SU-DHL-6 (cell line): Measurements from ENCODE around the gene MROH8.

Experiments
- H2AFZ ChIP-seq: fragments of 200-600 bp; sonication (generic); 2 replicates; pipeline ENCODE4 v1.6.1; 2014; ENCODE audit warnings: low read depth, mild to moderate bottlenecking, moderate library complexity, mixed read lengths, antibody characterized with exemption, low read length; ENCODE audit not compliant: severe bottlenecking
- H3F3A ChIP-seq: fragments of 200-600 bp; shearing (Covaris generic); 2 replicates; pipeline ENCODE4 v1.6.0; 2016; ENCODE audit warnings: antibody characterized with exemption, mild to moderate bottlenecking; ENCODE audit not compliant: insufficient read depth
- H3K27ac ChIP-seq: fragments of 200-600 bp; sonication (generic); 2 replicates; pipeline ENCODE4 v1.5.1; 2016; ENCODE audit warnings: low read depth, mild to moderate bottlenecking, low read length, moderate library complexity, mixed read lengths
- H3K27me3 ChIP-seq: fragments of 200-600 bp; sonication (generic), shearing (Covaris generic); 2 replicates; pipeline ENCODE4 v1.6.0; 2014; ENCODE audit warnings: mild to moderate bottlenecking, low read length
- H3K36me3 ChIP-seq: fragments of 200-600 bp; sonication (generic); 2 replicates; pipeline ENCODE4 v1.6.1; 2014; ENCODE audit warnings: mild to moderate bottlenecking, low read length, mixed read lengths
- H3K4me2 ChIP-seq: fragments of 300-600, 200-600 bp; shearing (Covaris generic), sonication (generic); 2 replicates; pipeline ENCODE4 v1.6.0; 2014; ENCODE audit warnings: low read length, low read depth, mild to moderate bottlenecking; ENCODE audit not compliant: poor library complexity, severe bottlenecking
- H3K4me3 ChIP-seq: fragments of 200-600 bp; sonication (generic); 2 replicates; pipeline ENCODE4 v1.5.1; 2014; ENCODE audit warnings: antibody characterized with exemption, low read length, mild to moderate bottlenecking, mixed read lengths; ENCODE audit not compliant: insufficient read depth, poor library complexity, severe bottlenecking
- H3K79me2 ChIP-seq: fragments of 200-600 bp; sonication (generic); 2 replicates; pipeline ENCODE4 v1.6.1; 2014; ENCODE audit warnings: mild to moderate bottlenecking, low read length, moderate library complexity; ENCODE audit not compliant: insufficient read depth
- H3K9ac ChIP-seq: fragments of 200-600 bp; sonication (generic); 2 replicates; pipeline ENCODE4 v1.7.0; 2014; ENCODE audit warnings: mild to moderate bottlenecking, low read length
- H3K9me2 ChIP-seq: fragments of 200-600 bp; sonication (generic); replicated peaks from 2 replicates; pipeline ENCODE4 v1.6.1; 2014; ENCODE audit warnings: low read length; ENCODE audit not compliant: insufficient read depth
- H3K9me3 ChIP-seq: fragments of 200-600 bp; sonication (generic); 2 replicates; pipeline ENCODE4 v1.6.1; 2014; ENCODE audit warnings: low read length, mixed read lengths; ENCODE audit not compliant: insufficient read depth
- H4K20me1 ChIP-seq: fragments of 200-600 bp; sonication (generic); 2 replicates; pipeline ENCODE4 v1.6.1; 2014; ENCODE audit warnings: low read depth, mild to moderate bottlenecking, antibody characterized with exemption, low read length, moderate library complexity, mixed read lengths
- EZH2phosphoT487 ChIP-seq: fragments of 200-600 bp; sonication (generic), shearing (Covaris generic); conservative IDR thresholded peaks from 2 replicates; pipeline ENCODE4 v1.6.1; 2018; ENCODE audit warnings: mild to moderate bottlenecking, antibody characterized with exemption, low read length, moderate library complexity, mixed read lengths
- TF ChIP-seq, protein P1 (sequence below): fragments of 200-600 bp; sonication (generic); IDR thresholded peaks from one replicate; pipeline ENCODE4 v1.5.1; 2017; ENCODE audit warnings: antibody characterized with exemption, mild to moderate bottlenecking, low read length, moderate library complexity; ENCODE audit not compliant: insufficient read depth, poor library complexity, severe bottlenecking

The MROH8 gene

DNA sequence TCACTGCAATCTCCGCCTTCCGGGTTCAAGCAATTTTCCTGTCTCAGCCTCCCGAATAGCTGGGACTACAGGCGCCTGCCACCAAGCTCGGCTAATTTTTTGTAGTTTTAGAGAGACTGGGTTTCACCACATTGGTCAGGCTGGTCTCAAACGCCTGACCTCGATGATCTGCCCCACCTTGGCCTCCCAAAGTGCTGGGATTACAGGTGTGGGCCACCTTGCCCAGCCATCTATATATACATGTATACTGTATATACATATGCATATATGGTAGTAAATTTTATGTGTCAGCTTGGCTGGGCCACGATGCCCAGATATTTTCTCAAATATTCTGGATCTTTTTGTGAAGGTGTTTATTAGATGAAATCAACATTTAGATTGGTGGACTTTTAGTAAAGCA is 102.3 kb downstream of the MROH8 start:
- H3K36me3 ChIP-seq, result peaks cover 26% of the 10 kb centered on the region

DNA sequence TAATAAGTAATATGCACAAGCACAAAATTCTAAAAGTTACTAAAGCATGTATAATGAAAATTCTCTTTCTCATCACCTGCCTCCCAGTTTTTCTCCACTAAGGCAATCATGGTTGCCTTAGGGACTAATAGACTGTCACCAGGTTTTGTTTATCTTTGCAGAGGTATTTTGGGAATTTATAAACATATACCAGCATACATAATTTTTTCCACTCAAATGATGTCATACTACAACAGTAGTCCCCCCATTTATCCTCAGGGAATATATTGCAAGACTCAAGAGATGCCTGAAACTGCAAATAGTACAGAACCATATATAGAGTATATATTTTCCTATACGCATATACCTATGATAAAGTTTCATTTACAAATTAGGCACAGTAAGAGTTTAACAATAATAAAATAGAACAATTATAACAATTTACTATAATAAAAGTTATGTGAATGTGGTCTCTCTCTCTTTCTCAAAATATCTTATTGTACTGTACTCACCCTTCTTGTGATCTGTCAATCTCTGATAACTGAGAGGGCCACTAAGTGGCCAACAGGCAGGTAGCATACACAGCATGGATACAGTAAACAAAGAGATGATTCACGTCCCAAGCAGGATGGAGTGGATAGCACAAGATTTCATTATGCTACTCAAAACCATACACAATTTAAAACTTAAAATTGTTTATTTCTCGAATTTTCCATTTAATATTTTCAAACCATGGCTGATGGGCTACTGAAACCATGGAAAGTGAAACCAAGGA is 103.2 kb downstream of the MROH8 start:
- H3K4me3 ChIP-seq, result no peak overlapping the region
- H3K27ac ChIP-seq, result no peak overlapping the region
- no peaks in the 10 kb centered on the region for H3K9me3 ChIP-seq
- peaks cover 26% of the 10 kb centered on the region for H3K36me3 ChIP-seq
- H3K9me2 ChIP-seq, result no peaks in the 10 kb centered on the region
- H3K9ac ChIP-seq, result no peak overlapping the region
- H3K79me2 ChIP-seq, result peaks cover 73% of the 10 kb centered on the region
- no peak overlapping the region for H2AFZ ChIP-seq
- peaks cover 44% of the 10 kb centered on the region for H3F3A ChIP-seq
- H3K4me2 ChIP-seq, result no peak overlapping the region
- no peak for TF ChIP-seq EZH2phosphoT487
- TF ChIP-seq, protein P1, sequence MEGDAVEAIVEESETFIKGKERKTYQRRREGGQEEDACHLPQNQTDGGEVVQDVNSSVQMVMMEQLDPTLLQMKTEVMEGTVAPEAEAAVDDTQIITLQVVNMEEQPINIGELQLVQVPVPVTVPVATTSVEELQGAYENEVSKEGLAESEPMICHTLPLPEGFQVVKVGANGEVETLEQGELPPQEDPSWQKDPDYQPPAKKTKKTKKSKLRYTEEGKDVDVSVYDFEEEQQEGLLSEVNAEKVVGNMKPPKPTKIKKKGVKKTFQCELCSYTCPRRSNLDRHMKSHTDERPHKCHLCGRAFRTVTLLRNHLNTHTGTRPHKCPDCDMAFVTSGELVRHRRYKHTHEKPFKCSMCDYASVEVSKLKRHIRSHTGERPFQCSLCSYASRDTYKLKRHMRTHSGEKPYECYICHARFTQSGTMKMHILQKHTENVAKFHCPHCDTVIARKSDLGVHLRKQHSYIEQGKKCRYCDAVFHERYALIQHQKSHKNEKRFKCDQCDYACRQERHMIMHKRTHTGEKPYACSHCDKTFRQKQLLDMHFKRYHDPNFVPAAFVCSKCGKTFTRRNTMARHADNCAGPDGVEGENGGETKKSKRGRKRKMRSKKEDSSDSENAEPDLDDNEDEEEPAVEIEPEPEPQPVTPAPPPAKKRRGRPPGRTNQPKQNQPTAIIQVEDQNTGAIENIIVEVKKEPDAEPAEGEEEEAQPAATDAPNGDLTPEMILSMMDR, result no peak
- H3K27me3 ChIP-seq, result no peaks in the 10 kb centered on the region
- H4K20me1 ChIP-seq, result no peaks in the 10 kb centered on the region

More for the DNA sequence above, 102.3 kb downstream of the MROH8 start:
- Histone ChIP-seq H3K27me3 (no peaks in the 10 kb centered on the region), H3K79me2 (peaks cover 82% of the 10 kb centered on the region), H3K27ac (no peak overlapping the region), H3K9me3 (no peaks in the 10 kb centered on the region), H3K4me2 (no peak overlapping the region), H2AFZ (no peak overlapping the region), H3K9me2 (no peaks in the 10 kb centered on the region), H3K4me3 (no peak overlapping the region), H3F3A (peaks cover 35% of the 10 kb centered on the region), H4K20me1 (no peaks in the 10 kb centered on the region), H3K9ac (no peak overlapping the region)
- TF ChIP-seq, protein P1, result no peak
- TF ChIP-seq EZH2phosphoT487, result no peak

DNA sequence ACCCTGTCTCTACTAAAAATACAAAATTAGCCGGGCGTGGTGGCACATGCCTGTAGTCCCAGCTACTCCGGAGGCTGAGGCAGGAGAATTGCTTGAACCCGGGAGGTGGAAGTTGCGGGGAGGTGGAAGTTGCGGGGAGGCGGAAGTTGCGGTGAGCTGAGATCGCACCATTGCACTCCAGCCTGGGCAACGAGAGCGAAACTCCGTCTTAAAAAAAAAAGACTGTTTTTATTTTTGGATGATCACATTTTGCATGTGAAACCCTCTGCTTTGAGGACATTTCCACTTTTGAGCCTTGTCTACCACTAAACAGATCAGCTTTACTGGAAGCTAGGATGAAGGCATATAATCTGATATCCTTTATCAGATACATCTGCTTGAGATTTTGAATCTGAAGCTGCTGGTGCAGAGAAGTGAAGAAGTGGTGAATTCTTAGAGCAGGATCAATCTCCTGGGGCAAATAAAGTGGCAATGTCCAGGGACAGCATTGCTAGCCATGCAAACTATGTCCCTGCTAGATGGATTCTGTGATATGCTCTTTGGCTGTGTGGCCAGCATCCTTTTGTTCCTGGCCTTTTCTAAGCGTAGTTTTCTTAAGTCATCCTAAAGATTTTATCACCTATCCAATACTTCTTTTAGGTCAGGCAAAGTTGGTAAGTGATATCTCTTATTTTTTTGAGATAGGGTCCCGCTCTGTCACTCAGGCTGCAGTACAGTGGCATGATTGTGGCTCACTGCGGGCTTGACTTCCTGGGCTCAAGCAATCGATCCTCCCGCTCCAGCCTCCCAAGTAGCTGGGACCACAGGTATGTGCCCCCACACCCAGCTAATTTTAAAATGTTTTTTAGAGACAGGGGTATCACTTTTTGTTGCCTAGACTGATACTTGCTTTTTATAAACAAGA is 106.8 kb downstream of the MROH8 start:
- Histone ChIP-seq H3K27ac (peak overlapping the region; percentile 87), H3K4me2 (peak overlapping the region; percentile 54), H2AFZ (no peak overlapping the region), H4K20me1 (no peaks in the 10 kb centered on the region), H3K79me2 (peaks cover 49% of the 10 kb centered on the region), H3F3A (peaks cover 53% of the 10 kb centered on the region), H3K4me3 (peak overlapping the region; percentile 25), H3K27me3 (no peaks in the 10 kb centered on the region), H3K9me2 (no peaks in the 10 kb centered on the region), H3K9ac (peak overlapping the region; percentile 43), H3K9me3 (no peaks in the 10 kb centered on the region), H3K36me3 (peaks cover 20% of the 10 kb centered on the region)
- TF ChIP-seq, protein P1, result no peak
- no peak for TF ChIP-seq EZH2phosphoT487
